ENCODE measurements around the gene CPNE6. TPM values are rescaled to one million over a fixed set of nuclear protein-coding genes. Genes with fewer than 3 reads are reported as not detected.
A peak's percentile ranks its signal among the peaks of the same experiment; 100 is the strongest.
"Not testable (repeated sequence)": the region's sequence is repeated elsewhere in the genome, so short reads cannot be mapped to it uniquely, and the experiment has no call there.

Gene CPNE6
- total RNA-seq, 2 experiments from 2014 or later: not detected

DNA sequence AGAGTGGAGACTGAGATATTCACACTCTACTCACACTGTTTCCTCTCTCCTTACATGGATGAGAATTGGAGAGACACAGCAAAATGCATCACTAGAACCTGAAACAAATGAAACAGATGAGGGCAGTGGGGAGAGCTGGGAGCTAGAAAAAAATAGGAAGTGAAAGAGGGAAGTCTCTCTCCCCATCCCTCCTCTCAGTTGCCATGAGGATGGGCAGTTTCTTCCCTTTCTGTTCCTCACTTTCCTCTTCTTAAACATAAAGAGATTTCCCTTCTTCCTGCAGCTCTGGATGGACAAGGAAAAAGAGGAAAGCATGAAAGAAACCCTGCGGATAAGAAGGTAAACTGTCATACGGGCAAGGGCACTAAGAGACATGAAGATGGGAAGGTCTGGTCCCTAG is 22.4 kb upstream of the CPNE6 start:
- DNase-seq; H3K4me3 Mint-ChIP-seq; H3K36me3 Mint-ChIP-seq (ENCODE audit: low read depth); CTCF ChIA-PET; H3K27ac Mint-ChIP-seq; H3K9me3 Mint-ChIP-seq: not testable (repeated sequence)
- Mint-ChIP-seq H3K4me1 (peaks cover 23% of the 10 kb centered on the region), H3K27me3 (peaks cover 37% of the 10 kb centered on the region)
- POLR2A ChIA-PET: interaction anchor here (3.9 kb wide), 1 partner anchor 45 kb away, joined by 23 read pairs; the partner anchor contains the start of gene PCK2

DNA sequence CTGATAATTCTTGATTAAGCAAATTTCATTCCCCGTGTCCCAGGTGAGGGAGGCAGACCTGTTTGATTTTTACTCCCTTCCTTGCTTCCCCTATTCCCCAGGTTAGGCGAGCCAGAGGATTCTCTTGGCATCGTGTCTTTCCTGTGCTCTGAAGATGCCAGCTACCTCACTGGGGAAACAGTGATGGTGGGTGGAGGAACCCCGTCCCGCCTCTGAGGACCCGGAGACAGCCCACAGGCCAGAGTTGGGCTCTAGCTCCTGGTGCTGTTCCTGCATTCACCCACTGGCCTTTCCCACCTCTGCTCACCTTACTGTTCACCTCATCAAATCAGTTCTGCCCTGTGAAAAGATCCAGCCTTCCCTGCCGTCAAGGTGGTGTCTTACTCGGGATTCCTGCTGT is 20.6 kb upstream of the CPNE6 start:
- Mint-ChIP-seq H3K4me3 (peak overlapping the region; percentile 69), H3K27me3 (peaks cover 34% of the 10 kb centered on the region), H3K4me1 (peaks cover 23% of the 10 kb centered on the region)
- not testable (repeated sequence) for H3K36me3 Mint-ChIP-seq (ENCODE audit: low read depth); H3K9me3 Mint-ChIP-seq; DNase-seq; H3K27ac Mint-ChIP-seq
- ChIA-PET CTCF (interaction anchor here (1.3 to 1.7 kb wide), 2 partner anchors 64 to 98 kb away, joined by 3 to 5 read pairs; partner anchors contain the start of genes DCAF11, DHRS4 and NRL), POLR2A (interaction anchor here (1.3 to 3.9 kb wide), 3 partner anchors 43 to 95 kb away, joined by 3 to 23 read pairs (median 4); partner anchors contain the start of genes PCK2 and PSME2)

DNA sequence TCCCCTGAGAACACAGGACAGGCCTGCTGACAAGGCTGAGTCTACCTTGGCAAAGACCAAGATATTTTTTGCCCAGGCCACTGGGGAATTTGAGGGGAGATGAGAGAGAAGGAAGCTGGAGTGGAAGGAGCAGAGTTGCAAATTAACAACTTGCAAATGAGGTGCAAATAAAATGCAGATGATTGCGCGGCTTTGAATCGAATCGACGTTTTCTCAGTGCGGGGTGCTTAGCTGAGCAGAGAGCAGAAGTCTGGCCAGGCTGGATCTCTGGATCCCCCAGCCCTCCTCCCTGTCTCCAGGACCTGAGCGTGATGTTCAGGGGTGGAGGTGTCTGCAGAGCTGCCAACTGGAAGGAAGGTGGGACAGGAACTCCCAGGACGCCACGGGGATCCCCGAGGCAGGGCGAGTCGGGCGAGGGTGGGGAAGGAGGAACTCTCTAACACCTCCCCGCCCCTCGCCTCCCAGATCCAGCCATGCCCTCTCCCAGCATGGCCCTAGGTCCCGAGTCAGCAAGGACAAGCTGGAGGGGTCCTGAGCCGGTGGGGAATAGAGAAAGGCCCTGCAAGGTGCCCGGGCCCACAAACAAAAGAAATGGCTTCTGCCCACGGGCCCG is 20.1 kb upstream of the CPNE6 start:
- Mint-ChIP-seq H3K9me3 (no peaks in the 10 kb centered on the region), H3K27me3 (peaks cover 30% of the 10 kb centered on the region), H3K27ac (no peak overlapping the region), H3K4me3 (peak overlapping the region; percentile 69), H3K36me3 (ENCODE audit: low read depth) (no peaks in the 10 kb centered on the region), H3K4me1 (peaks cover 23% of the 10 kb centered on the region)
- CTCF ChIA-PET: interaction anchor here (0.6 to 1.8 kb wide), 8 partner anchors 9 to 257 kb away, joined by 3 to 13 read pairs (median 4); partner anchors contain the start of genes CIDEB, DCAF11, DHRS4 and NRL
- POLR2A ChIA-PET: interaction anchor here (1.2 to 3.9 kb wide), 7 partner anchors 9 to 164 kb away, joined by 3 to 23 read pairs (median 4); partner anchors contain the start of genes DCAF11, IRF9, MDP1 and NRL
- DNase-seq: peak; percentile 22

GRCh38 chr14:24051789-24052655 is 19.3 kb upstream of the CPNE6 start, which contains the start of gene CARMIL3:
Gene CARMIL3 (plus strand): TSS chr14:24052009. CDS start chr14:24052154, 145 bp downstream.
- ChIA-PET POLR2A (interaction anchor here (0.6 to 3.9 kb wide), 11 partner anchors 9 to 164 kb away, joined by 3 to 23 read pairs (median 4); partner anchors contain the start of genes DCAF11, IRF9, MDP1 and NRL), CTCF (interaction anchor here (0.6 to 1.8 kb wide), 8 partner anchors 8 to 256 kb away, joined by 3 to 13 read pairs (median 4); partner anchors contain the start of genes CIDEB, DCAF11, DHRS4 and NRL)
- H3K4me3 Mint-ChIP-seq: peak within 1 kb of the TSS; percentile 69
- H3K9me3 Mint-ChIP-seq: no peaks in the 10 kb centered on the region
- no peaks in the 10 kb centered on the region for H3K36me3 Mint-ChIP-seq (ENCODE audit: low read depth)
- peaks cover 26% of the 10 kb centered on the region for H3K27me3 Mint-ChIP-seq
- peaks cover 23% of the 10 kb centered on the region for H3K4me1 Mint-ChIP-seq
- peak; percentile 72 for DNase-seq
- no peak within 1 kb of the TSS for H3K27ac Mint-ChIP-seq

- DNase-seq: peak; percentile 43
- ChIA-PET CTCF (interaction anchor here (1.0 to 6.6 kb wide), 8 partner anchors 8 to 109 kb away, joined by 3 to 216 read pairs (median 5); partner anchors contain the start of genes DHRS4, IRF9 and PCK2), POLR2A (interaction anchor here (0.6 to 3.9 kb wide), 12 partner anchors 22 to 190 kb away, joined by 3 to 23 read pairs (median 5); partner anchors contain the start of genes DCAF11, DHRS4L2, IRF9 and MDP1)
- Mint-ChIP-seq H3K9me3 (no peaks in the 10 kb centered on the region), H3K4me3 (peak overlapping the region; percentile 69), H3K27me3 (peaks cover 26% of the 10 kb centered on the region), H3K4me1 (peaks cover 23% of the 10 kb centered on the region), H3K27ac (peak overlapping the region; percentile 41), H3K36me3 (ENCODE audit: low read depth) (no peaks in the 10 kb centered on the region)
Measured at GRCh38 chr14:24052656-24053547, 18.5 kb upstream of the CPNE6 start.

DNA sequence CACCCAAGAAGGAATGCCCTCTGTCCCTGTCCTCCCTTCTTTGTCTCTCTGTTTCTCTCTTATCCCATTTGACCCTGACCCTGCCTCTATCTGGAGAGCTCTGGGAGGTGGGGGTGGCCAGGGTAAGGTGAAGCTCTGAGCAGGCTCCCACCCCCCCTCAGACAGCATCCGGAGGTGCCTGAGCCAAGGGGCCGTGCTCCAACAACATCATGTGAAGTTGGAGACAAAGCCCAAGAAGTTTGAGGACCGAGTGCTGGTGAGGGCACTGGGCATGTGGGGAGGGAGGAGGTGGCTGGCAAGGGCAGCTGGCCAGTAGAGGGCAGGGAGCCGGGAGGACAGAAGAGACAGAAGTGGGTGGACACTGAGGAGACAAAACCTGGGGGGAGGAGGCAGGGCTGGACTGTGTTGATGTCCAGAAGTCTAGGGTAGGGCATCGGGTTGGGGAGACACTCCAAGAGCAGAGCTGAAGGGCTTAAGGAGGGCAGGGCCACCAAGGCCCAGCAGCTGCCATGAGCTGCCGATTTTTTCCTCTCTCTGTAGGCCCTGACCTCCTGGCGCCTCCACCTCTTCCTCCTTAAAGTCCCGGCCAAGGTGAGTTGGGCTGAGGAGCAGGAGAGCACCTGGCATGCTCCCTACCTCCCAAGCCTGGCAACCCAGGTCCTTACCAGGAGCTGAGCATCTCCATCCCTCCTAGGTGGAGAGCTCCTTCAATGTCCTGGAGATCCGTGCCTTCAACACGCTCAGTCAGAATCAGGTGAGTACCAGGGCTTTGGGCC is 17.6 kb upstream of the CPNE6 start:
- peak overlapping the region; percentile 69 for H3K4me3 Mint-ChIP-seq
- no peaks in the 10 kb centered on the region for H3K36me3 Mint-ChIP-seq (ENCODE audit: low read depth)
- no peak for DNase-seq
- H3K9me3 Mint-ChIP-seq: no peaks in the 10 kb centered on the region
- peaks cover 23% of the 10 kb centered on the region for H3K4me1 Mint-ChIP-seq
- H3K27me3 Mint-ChIP-seq: peaks cover 22% of the 10 kb centered on the region
- H3K27ac Mint-ChIP-seq: no peak overlapping the region
- ChIA-PET CTCF (interaction anchor here (1.6 to 6.6 kb wide), 5 partner anchors 39 to 108 kb away, joined by 4 to 216 read pairs (median 8); partner anchors contain the start of genes IRF9, PCK2 and RNF31), POLR2A (interaction anchor here (0.8 to 2.3 kb wide), 7 partner anchors 27 to 189 kb away, joined by 3 to 9 read pairs (median 5); partner anchors contain the start of genes DCAF11, DHRS4L2, NRL and PCK2)

DNA sequence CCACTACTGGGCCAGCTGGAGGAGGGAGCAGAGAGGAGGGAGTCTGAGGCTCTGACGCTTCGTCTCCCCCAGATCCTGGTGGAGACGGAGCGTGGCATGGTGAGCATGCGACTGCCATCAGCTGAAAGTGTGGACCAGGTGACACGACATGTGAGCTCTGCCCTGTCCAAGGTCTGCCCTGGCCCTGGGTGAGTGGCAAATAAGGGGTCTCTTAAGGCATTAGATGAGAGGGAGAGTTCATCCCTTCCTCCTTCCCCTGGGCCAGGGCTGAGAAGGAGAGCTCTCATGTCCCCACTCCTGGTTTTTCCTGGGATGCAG is 17.1 kb upstream of the CPNE6 start:
- ChIA-PET CTCF (interaction anchor here (1.6 to 6.6 kb wide), 5 partner anchors 38 to 107 kb away, joined by 4 to 216 read pairs (median 8); partner anchors contain the start of genes IRF9, PCK2 and RNF31), POLR2A (interaction anchor here (0.8 to 2.3 kb wide), 7 partner anchors 27 to 188 kb away, joined by 3 to 9 read pairs (median 5); partner anchors contain the start of genes DCAF11, DHRS4L2, NRL and PCK2)
- no peaks in the 10 kb centered on the region for H3K9me3 Mint-ChIP-seq
- H3K27ac Mint-ChIP-seq: no peak overlapping the region
- DNase-seq: no peak
- peaks cover 20% of the 10 kb centered on the region for H3K27me3 Mint-ChIP-seq
- no peak overlapping the region for H3K4me3 Mint-ChIP-seq
- H3K36me3 Mint-ChIP-seq (ENCODE audit: low read depth): no peaks in the 10 kb centered on the region
- H3K4me1 Mint-ChIP-seq: peaks cover 25% of the 10 kb centered on the region

DNA sequence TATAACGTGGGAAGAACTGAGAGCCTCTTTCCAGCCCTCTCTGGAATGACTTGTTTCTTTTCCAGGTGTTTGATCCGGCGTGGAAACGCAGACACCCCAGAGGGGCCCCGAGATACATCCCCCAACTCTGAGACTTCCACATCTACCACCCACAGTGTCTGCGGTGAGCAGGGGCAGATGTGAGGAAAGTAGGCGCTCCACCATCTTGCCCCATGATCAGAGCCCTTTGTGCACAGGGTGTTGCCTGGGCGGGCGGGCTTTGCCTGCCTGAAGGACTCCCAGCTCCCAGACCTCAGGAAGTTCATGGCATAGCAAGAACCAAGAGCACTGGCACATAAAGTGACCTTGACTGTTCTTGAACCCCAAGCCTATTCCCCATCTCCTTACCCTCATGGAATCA is 16.7 kb upstream of the CPNE6 start:
- Mint-ChIP-seq H3K4me1 (peaks cover 25% of the 10 kb centered on the region), H3K36me3 (ENCODE audit: low read depth) (no peaks in the 10 kb centered on the region), H3K4me3 (no peak overlapping the region), H3K27me3 (peaks cover 20% of the 10 kb centered on the region), H3K27ac (no peak overlapping the region), H3K9me3 (no peaks in the 10 kb centered on the region)
- CTCF ChIA-PET: interaction anchor here (1.6 to 6.6 kb wide), 5 partner anchors 38 to 107 kb away, joined by 4 to 216 read pairs (median 8); partner anchors contain the start of genes IRF9, PCK2 and RNF31
- POLR2A ChIA-PET: interaction anchor here (0.8 to 2.3 kb wide), 6 partner anchors 26 to 188 kb away, joined by 3 to 9 read pairs (median 6); partner anchors contain the start of genes DCAF11, NRL, PCK2 and TINF2
- no peak for DNase-seq

- Mint-ChIP-seq H3K9me3 (no peaks in the 10 kb centered on the region), H3K27me3 (peaks cover 17% of the 10 kb centered on the region), H3K4me3 (no peak overlapping the region), H3K27ac (no peak overlapping the region), H3K4me1 (peaks cover 22% of the 10 kb centered on the region), H3K36me3 (ENCODE audit: low read depth) (no peaks in the 10 kb centered on the region)
- ChIA-PET POLR2A (interaction anchor here (0.9 to 4.5 kb wide), 5 partner anchors 24 to 105 kb away, joined by 3 to 53 read pairs (median 34); partner anchors contain the start of genes DCAF11, IRF9, NRL and PCK2), CTCF (interaction anchor here (0.8 to 6.6 kb wide), 9 partner anchors 19 to 216 kb away, joined by 3 to 216 read pairs (median 7); partner anchors contain the start of genes DCAF11, IRF9, NRL and PCK2)
- no peak for DNase-seq
Measured at GRCh38 chr14:24055971-24056799, 15.2 kb upstream of the CPNE6 start.

DNA sequence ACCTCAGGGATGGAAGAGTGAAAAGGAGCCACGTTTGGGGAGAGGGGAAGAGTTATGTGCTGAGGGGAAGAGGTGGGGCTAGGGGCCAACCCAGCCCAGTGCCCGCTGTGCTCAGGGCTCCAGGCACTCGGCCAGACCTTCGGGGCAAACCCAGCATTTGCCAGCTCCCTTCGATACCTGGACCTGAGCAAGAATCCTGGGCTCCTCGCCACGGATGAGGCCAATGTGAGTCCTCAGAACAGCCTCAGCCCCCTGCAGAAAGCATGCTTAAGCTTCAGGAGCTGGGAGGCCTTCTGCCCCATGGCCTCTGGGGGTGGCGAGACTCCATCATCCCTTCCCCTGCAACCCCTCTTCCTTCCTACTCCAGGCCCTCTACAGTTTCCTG is 14.6 kb upstream of the CPNE6 start:
- H3K36me3 Mint-ChIP-seq (ENCODE audit: low read depth): no peaks in the 10 kb centered on the region
- H3K4me1 Mint-ChIP-seq: peaks cover 19% of the 10 kb centered on the region
- H3K27ac Mint-ChIP-seq: no peak overlapping the region
- no peak overlapping the region for H3K4me3 Mint-ChIP-seq
- no peak for DNase-seq
- H3K27me3 Mint-ChIP-seq: peaks cover 17% of the 10 kb centered on the region
- POLR2A ChIA-PET: interaction anchor here (0.7 to 4.5 kb wide), 8 partner anchors 24 to 186 kb away, joined by 3 to 53 read pairs (median 28); partner anchors contain the start of genes DCAF11, EMC9, IRF9 and NRL
- H3K9me3 Mint-ChIP-seq: no peaks in the 10 kb centered on the region
- CTCF ChIA-PET: interaction anchor here (1.0 to 6.6 kb wide), 10 partner anchors 9 to 215 kb away, joined by 3 to 216 read pairs (median 7); partner anchors contain the start of genes DCAF11, IRF9, NRL and PCK2
